RWPE2 (cell line): ENCODE measurements around the gene PITPNB.

Source experiments
- ATAC-seq: fragments of 200-7000 bp; cut with Tn5 transposase; 3 replicates; pipeline ENCODE4 v1.9.1; 2021; ENCODE audit warnings: low read depth
- DNase-seq: peaks from one replicate; pipeline ENCODE4 v3.0.0-alpha.2; 2020; ENCODE audit warnings: low spot score
- H3K27ac ChIP-seq: fragments of 450-650 bp; 2 replicates; pipeline ENCODE4 v1.5.1; 2017; ENCODE audit warnings: mild to moderate bottlenecking; ENCODE audit not compliant: poor library complexity, severe bottlenecking
- H3K27me3 ChIP-seq: fragments of 250-450 bp; sonication (Bioruptor Pico); 2 replicates; pipeline ENCODE4 v1.5.1; 2021; ENCODE audit warnings: mild to moderate bottlenecking, moderate library complexity; ENCODE audit not compliant: insufficient read depth, poor library complexity, severe bottlenecking
- H3K36me3 ChIP-seq: fragments of 250-450 bp; sonication (Bioruptor Pico); 2 replicates; pipeline ENCODE4 v1.5.1; 2020; ENCODE audit warnings: low read depth, mild to moderate bottlenecking, moderate library complexity
- H3K4me1 ChIP-seq: fragments of 250-450 bp; sonication (Bioruptor Pico); 2 replicates; pipeline ENCODE4 v1.5.1; 2021; ENCODE audit warnings: mild to moderate bottlenecking, moderate library complexity; ENCODE audit not compliant: insufficient read depth, poor library complexity, severe bottlenecking
- H3K4me3 ChIP-seq: fragments of 250-450 bp; sonication (Bioruptor Pico); 2 replicates; pipeline ENCODE4 v1.5.1; 2021; ENCODE audit warnings: mild to moderate bottlenecking, moderate library complexity; ENCODE audit not compliant: severe bottlenecking
- H3K9me3 ChIP-seq: fragments of 250-450 bp; sonication (Bioruptor Pico); 2 replicates; pipeline ENCODE4 v1.5.1; 2021; ENCODE audit warnings: mild to moderate bottlenecking, moderate library complexity; ENCODE audit not compliant: severe bottlenecking
- TF ChIP-seq, protein P1 (sequence below): fragments of 450-650 bp; IDR thresholded peaks from one replicate; pipeline ENCODE4 v1.5.1; 2017; ENCODE audit warnings: mild to moderate bottlenecking, moderate library complexity; ENCODE audit not compliant: poor library complexity, severe bottlenecking

The PITPNB gene

GRCh38 chr22:27809700-27810608 lies 109.1 kb downstream of the PITPNB start:
- Histone ChIP-seq H3K4me3 (no peak overlapping the region), H3K27me3 (no peaks in the 10 kb centered on the region), H3K4me1 (no peaks in the 10 kb centered on the region), H3K9me3 (no peaks in the 10 kb centered on the region), H3K36me3 (no peaks in the 10 kb centered on the region), H3K27ac (no peak overlapping the region)
- no peak for ATAC-seq
- TF ChIP-seq, protein P1, sequence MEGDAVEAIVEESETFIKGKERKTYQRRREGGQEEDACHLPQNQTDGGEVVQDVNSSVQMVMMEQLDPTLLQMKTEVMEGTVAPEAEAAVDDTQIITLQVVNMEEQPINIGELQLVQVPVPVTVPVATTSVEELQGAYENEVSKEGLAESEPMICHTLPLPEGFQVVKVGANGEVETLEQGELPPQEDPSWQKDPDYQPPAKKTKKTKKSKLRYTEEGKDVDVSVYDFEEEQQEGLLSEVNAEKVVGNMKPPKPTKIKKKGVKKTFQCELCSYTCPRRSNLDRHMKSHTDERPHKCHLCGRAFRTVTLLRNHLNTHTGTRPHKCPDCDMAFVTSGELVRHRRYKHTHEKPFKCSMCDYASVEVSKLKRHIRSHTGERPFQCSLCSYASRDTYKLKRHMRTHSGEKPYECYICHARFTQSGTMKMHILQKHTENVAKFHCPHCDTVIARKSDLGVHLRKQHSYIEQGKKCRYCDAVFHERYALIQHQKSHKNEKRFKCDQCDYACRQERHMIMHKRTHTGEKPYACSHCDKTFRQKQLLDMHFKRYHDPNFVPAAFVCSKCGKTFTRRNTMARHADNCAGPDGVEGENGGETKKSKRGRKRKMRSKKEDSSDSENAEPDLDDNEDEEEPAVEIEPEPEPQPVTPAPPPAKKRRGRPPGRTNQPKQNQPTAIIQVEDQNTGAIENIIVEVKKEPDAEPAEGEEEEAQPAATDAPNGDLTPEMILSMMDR: no peak
- DNase-seq: no peak

DNA sequence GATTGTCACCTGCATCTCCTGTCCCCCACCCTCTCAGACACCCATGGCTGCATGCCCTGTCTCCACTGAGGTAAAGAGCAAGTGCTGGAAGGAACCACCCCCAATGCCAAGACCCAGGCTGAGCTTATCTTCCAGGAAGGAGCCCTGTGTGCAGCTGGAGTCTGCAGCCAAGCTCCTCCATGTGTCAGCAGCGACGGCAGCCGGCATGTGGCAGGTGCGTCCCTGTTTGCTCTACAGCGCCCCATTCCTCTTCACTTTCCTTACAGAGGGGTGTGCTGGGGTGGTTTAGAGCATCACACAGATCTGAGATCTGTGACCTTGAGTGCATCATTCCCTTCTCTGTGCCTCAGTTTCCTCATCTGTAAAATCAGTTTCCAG lies 109.8 kb downstream of the PITPNB start:
- TF ChIP-seq, protein P1: no peak
- H3K36me3 ChIP-seq: no peaks in the 10 kb centered on the region
- DNase-seq (no peak), ATAC-seq (no peak)
- H3K27ac ChIP-seq: no peak overlapping the region
- no peaks in the 10 kb centered on the region for H3K9me3 ChIP-seq
- no peaks in the 10 kb centered on the region for H3K4me1 ChIP-seq
- no peak overlapping the region for H3K4me3 ChIP-seq
- no peaks in the 10 kb centered on the region for H3K27me3 ChIP-seq

GRCh38 chr22:27808451-27809225 lies 110.4 kb downstream of the PITPNB start:
- Histone ChIP-seq H3K4me1 (no peaks in the 10 kb centered on the region), H3K36me3 (no peaks in the 10 kb centered on the region), H3K27me3 (no peaks in the 10 kb centered on the region), H3K4me3 (no peak overlapping the region), H3K27ac (no peak overlapping the region), H3K9me3 (no peaks in the 10 kb centered on the region)
- DNase-seq (no peak), ATAC-seq (no peak)
- TF ChIP-seq, protein P1: no peak

GRCh38 chr22:27805841-27806240 lies 113.2 kb downstream of the PITPNB start:
- Histone ChIP-seq H3K4me3 (no peak overlapping the region), H3K27ac (no peak overlapping the region), H3K9me3 (no peaks in the 10 kb centered on the region), H3K36me3 (no peaks in the 10 kb centered on the region), H3K4me1 (no peaks in the 10 kb centered on the region), H3K27me3 (no peaks in the 10 kb centered on the region)
- TF ChIP-seq, protein P1: no peak
- DNase-seq (no peak), ATAC-seq (no peak)
